Testis (tissue), 3 donors: Measurements from ENCODE around the gene TLN1. TPM values are rescaled to one million over a fixed set of nuclear protein-coding genes. Genes with fewer than 3 reads are reported as not detected.

Experiments used
- DNase-seq: peaks from one replicate; pipeline ENCODE4 v3.0.0-alpha.2; 2019
- H3K27ac ChIP-seq, 2 donors: fragments of 200-600 bp; sonication (generic); one replicate each; pipeline ENCODE4 v1.5.1; 2019
- H3K27me3 ChIP-seq: fragments of 200-600 bp; sonication (generic); one replicate; pipeline ENCODE4 v1.5.1; 2019
- H3K36me3 ChIP-seq: fragments of 200-600 bp; sonication (generic); one replicate; pipeline ENCODE4 v1.5.1; 2017; ENCODE audit warnings: low read depth; ENCODE audit errors: missing control alignments
- H3K4me1 ChIP-seq: fragments of 200-600 bp; sonication (generic); one replicate; pipeline ENCODE4 v1.5.1; 2019
- H3K4me3 ChIP-seq, 2 donors: fragments of 200-600 bp; sonication (generic); one replicate each; pipeline ENCODE4 v1.5.1; 2017 to 2019
- H3K9me3 ChIP-seq: fragments of 200-600 bp; sonication (generic); one replicate; pipeline ENCODE4 v1.5.1; 2017
- POLR2A ChIP-seq: fragments of 450-650 bp; IDR thresholded peaks from one replicate; pipeline ENCODE4 v1.6.1; 2017; ENCODE audit warnings: antibody characterized with exemption, mild to moderate bottlenecking, moderate library complexity
- WGBS, 2 donors: methylation state at CpG; one replicate each; pipeline ENCODE4 v1.1.5; 2018; 5-methylcytosine and 5-hydroxymethylcytosine counted together
- intact Hi-C: fragments of 100-400 bp; cut with DNase I; formaldehyde crosslinking; loops from one replicate; pipeline ENCODE4 v1.15.1; 2023; ENCODE audit warnings: low total_unique reads
- polyA plus RNA-seq: library from polyadenylated mRNA; stranded (reverse); fragments of 350-450 nt; fragmentation: Illumina TruSeq; extraction: RNeasy Lipid Tissue Mini Kit (QIAGEN cat#74804); gene quantifications from one replicate; pipeline ENCODE4 v1.2.3, GENCODE V29; 2014; ENCODE audit warnings: low read depth, low replicate concordance; ENCODE audit not compliant: insufficient read depth
- total RNA-seq, 2 donors: library from RNA; depleted of rRNA; stranded (reverse); fragments of >200 nt; gene quantifications; one replicate each; pipeline ENCODE4 v1.2.3, GENCODE V29; 2016
- TF ChIP-seq, protein P1 (sequence below), 3 experiments: fragments of 450-650 bp in 2 of 3; fragments of 200-600 bp in 1 of 3; sonication (generic) in 1 of 3; IDR thresholded peaks; one replicate each; pipeline ENCODE4 v1.5.1; 2016 to 2019; ENCODE audit warnings: antibody characterized with exemption in 3 of 3, mild to moderate bottlenecking in 2 of 3, moderate library complexity in 1 of 3

TLN1 gene
- total and polyA plus RNA-seq, 3 donors from 2014 or later: 134 to 201 (median 171) TPM

DNA sequence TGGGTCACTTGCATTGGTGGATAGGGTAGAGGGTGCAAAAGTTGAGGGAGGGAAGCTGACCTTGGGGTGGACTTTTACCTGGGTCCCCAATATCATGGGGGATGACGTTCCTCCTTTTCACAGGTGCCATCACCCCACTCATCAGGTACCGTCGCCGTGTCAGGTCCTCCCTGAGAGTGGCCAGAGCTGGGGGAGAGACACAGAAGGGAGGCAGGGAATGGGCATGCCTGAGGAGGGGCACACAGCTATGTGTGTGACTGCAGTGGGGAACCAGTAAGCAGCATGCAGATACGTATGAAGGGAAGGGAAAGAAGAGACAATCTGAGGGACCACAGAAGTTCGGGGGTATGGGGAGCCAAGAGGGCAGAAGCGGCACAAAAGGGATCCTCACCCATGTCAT is 6.9 kb upstream of the TLN1 start:
- no peak for TF ChIP-seq POLR2A
- TF ChIP-seq, protein P1, sequence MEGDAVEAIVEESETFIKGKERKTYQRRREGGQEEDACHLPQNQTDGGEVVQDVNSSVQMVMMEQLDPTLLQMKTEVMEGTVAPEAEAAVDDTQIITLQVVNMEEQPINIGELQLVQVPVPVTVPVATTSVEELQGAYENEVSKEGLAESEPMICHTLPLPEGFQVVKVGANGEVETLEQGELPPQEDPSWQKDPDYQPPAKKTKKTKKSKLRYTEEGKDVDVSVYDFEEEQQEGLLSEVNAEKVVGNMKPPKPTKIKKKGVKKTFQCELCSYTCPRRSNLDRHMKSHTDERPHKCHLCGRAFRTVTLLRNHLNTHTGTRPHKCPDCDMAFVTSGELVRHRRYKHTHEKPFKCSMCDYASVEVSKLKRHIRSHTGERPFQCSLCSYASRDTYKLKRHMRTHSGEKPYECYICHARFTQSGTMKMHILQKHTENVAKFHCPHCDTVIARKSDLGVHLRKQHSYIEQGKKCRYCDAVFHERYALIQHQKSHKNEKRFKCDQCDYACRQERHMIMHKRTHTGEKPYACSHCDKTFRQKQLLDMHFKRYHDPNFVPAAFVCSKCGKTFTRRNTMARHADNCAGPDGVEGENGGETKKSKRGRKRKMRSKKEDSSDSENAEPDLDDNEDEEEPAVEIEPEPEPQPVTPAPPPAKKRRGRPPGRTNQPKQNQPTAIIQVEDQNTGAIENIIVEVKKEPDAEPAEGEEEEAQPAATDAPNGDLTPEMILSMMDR (IDR thresholded peaks at IDR 0.05): no peak
- no peaks in the 10 kb centered on the region for H3K9me3 ChIP-seq
- intact Hi-C loops: loop anchor here (10.0 kb wide), 1 partner anchor 76 kb away; the partner anchor contains the start of genes HINT2 and SPAG8
- WGBS, 2 donors: 80 to 88% methylated on average over 7 of the region's 7 CpGs
- no peaks in the 10 kb centered on the region for H3K36me3 ChIP-seq
- H3K4me3 ChIP-seq: no peak overlapping the region
- no peak for DNase-seq
- no peaks in the 10 kb centered on the region for H3K27me3 ChIP-seq
- no peak overlapping the region for H3K27ac ChIP-seq
- peaks cover 2% of the 10 kb centered on the region for H3K4me1 ChIP-seq

DNA sequence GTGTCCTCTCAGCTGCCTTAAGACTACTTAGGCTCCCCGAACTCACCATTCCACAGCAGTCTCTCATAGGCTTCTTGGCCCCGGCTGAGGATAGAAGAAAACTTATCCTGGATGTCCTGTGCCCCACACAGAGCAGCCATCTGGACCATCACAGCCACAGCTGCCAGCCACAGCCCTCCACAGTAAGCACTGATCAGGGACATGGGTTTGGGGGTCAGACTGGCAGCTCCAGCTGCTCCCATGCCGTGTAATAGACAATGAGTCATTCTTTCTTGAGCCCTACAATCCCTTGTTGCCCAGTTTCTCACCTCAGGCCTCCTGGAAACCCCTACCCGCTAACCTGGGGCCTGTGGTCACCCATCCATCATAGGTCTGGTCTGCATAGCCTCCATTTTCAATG is 6.2 kb upstream of the TLN1 start:
- no peak overlapping the region for H3K27ac ChIP-seq
- H3K4me1 ChIP-seq: peaks cover 9% of the 10 kb centered on the region
- no peaks in the 10 kb centered on the region for H3K27me3 ChIP-seq
- 73 to 84% methylated on average over 3 to 4 of the region's 4 CpGs for WGBS, 2 donors
- no peak for TF ChIP-seq POLR2A
- TF ChIP-seq, protein P1 (IDR thresholded peaks at IDR 0.05): no peak
- no peaks in the 10 kb centered on the region for H3K36me3 ChIP-seq
- DNase-seq: no peak
- H3K4me3 ChIP-seq: no peak overlapping the region
- intact Hi-C loops: loop anchor here (10.0 kb wide), 1 partner anchor 77 kb away; the partner anchor contains the start of genes HINT2 and SPAG8
- no peaks in the 10 kb centered on the region for H3K9me3 ChIP-seq

DNA sequence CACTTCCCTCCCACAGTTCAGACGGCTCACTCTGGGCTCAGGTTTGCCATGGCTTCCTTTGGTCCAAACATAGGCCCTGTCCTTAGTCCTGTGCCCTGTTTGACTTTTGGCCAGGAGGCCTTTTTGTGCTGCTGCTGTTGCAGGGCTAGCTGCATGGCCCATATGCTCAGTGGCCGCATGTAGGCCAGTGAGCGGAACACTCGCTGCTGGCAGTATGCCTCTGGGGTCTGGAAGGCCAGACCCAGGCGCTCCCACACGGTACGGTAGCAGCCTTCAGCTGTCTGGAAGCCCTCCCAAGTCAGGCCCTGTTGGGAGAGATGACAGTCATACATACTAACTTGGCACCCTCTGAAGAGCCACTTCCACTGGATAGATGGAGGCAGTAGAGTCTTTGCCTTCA is 5.1 kb upstream of the TLN1 start:
- WGBS, 2 donors: 55 to 63% methylated on average over 7 of the region's 7 CpGs
- H3K4me1 ChIP-seq: peaks cover 12% of the 10 kb centered on the region
- no peaks in the 10 kb centered on the region for H3K9me3 ChIP-seq
- DNase-seq: no peak
- no peak overlapping the region for H3K27ac ChIP-seq
- no peak overlapping the region for H3K4me3 ChIP-seq
- H3K36me3 ChIP-seq: no peaks in the 10 kb centered on the region
- no peak for TF ChIP-seq POLR2A
- TF ChIP-seq, protein P1 (IDR thresholded peaks at IDR 0.05): no peak
- no peaks in the 10 kb centered on the region for H3K27me3 ChIP-seq
- intact Hi-C loops: loop anchor here (10.0 kb wide), 1 partner anchor 78 kb away; the partner anchor contains the start of genes HINT2 and SPAG8

GRCh38 chr9:35736201-35736633 is 4.2 kb upstream of the TLN1 start:
- intact Hi-C loops: loop anchor here (10.0 kb wide), 1 partner anchor 79 kb away; the partner anchor contains the start of genes HINT2 and SPAG8
- H3K27me3 ChIP-seq: no peaks in the 10 kb centered on the region
- peak; percentile 78 for DNase-seq
- TF ChIP-seq, protein P1 (IDR thresholded peaks at IDR 0.05): peak; percentile 57 to 67 (median 60)
- no peak for TF ChIP-seq POLR2A
- WGBS, 2 donors: 57 to 61% methylated on average over 5 of the region's 5 CpGs
- no peak overlapping the region for H3K4me3 ChIP-seq
- H3K27ac ChIP-seq: no peak overlapping the region
- no peaks in the 10 kb centered on the region for H3K36me3 ChIP-seq
- peaks cover 12% of the 10 kb centered on the region for H3K4me1 ChIP-seq
- H3K9me3 ChIP-seq: no peaks in the 10 kb centered on the region

DNA sequence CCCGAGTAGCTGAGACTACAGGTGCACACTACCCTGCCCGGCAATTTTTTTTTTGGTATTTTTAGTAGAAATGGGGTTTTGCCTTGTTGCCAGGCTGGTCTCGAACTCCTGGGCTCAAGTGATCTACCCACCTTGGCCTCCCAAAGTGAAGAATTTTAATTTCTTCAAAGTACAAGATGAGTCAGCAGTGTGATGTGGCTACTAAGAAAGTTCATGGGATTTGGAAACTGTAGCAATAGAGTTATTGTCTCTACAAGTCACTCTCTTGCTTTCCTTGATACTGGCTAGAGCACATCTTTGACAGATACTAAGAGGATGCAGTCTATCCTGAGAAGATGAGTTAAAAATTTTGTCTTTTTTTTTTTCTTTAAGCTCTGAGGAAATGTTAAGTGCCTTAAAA is 2.1 kb upstream of the TLN1 start:
- H3K4me3 ChIP-seq: no peak overlapping the region
- H3K27me3 ChIP-seq: no peaks in the 10 kb centered on the region
- peaks cover 33% of the 10 kb centered on the region for H3K4me1 ChIP-seq
- intact Hi-C loops: loop anchor here (10.0 kb wide), 1 partner anchor 81 kb away; the partner anchor contains the start of genes HINT2 and SPAG8
- no peak for TF ChIP-seq POLR2A
- TF ChIP-seq, protein P1 (IDR thresholded peaks at IDR 0.05): no peak
- H3K27ac ChIP-seq: no peak overlapping the region
- no peaks in the 10 kb centered on the region for H3K36me3 ChIP-seq
- 91 to 95% methylated on average over 3 of the region's 3 CpGs for WGBS, 2 donors
- no peaks in the 10 kb centered on the region for H3K9me3 ChIP-seq
- DNase-seq: no peak
